HG02678 (cell line): ENCODE measurements around the gene GLTP.
"Not testable (repeated sequence)": the region's sequence is repeated elsewhere in the genome, so short reads cannot be mapped to it uniquely, and the experiment has no call there.

Experiments
- ATAC-seq: cut with Tn5 transposase; IDR thresholded peaks from one replicate; pipeline ENCODE4 v1.9.1; 2021; ENCODE audit warnings: mild to moderate bottlenecking, moderate library complexity; ENCODE audit not compliant: unreplicated experiment

The GLTP gene, protein sequence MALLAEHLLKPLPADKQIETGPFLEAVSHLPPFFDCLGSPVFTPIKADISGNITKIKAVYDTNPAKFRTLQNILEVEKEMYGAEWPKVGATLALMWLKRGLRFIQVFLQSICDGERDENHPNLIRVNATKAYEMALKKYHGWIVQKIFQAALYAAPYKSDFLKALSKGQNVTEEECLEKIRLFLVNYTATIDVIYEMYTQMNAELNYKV

DNA sequence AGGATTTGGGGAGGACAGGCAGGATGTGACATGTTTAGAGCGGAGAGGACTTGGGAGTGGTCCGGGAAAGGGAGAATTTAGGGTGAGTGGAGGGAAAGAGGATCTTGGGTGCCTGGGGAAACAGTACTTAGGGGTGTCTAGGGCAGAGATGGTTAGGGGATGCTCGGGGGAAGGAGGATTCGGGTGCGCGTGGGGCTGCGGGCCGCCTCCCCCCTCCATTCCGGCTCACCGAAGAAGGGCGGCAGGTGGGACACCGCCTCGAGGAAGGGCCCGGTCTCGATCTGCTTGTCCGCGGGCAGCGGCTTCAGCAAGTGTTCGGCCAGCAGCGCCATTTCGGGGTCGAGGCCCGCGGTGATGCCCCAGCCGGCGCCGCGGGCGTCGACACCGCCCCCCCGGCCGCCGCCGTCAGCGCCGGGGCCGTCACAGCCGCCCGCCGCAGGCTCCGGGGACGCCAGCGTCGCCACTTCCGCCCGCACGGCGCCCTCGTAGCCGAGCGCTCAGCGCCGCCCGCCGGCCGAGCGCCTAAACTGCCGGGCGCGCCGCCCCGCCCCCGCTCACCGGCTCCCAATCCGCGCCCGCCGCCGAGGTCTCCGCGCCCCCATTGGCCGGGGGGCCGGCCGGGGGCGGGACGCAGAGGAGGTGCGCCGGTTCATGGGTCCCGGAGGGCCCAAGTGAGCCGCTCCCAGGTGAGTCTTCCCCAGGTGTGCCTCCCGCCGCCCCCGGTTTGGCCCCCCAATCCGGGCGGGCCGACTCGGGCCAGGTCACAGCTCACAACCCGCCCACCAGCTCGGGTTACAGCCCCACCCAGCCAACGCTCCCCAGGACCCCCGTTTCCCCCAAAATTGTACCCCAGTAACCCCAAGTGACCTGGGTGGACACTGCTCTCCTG lies at the start of gene GLTP:
Gene GLTP (minus strand): TSS at position 499 of the 889 bp plus-strand sequence. CDS start 167 bp downstream, at position 332.
- ATAC-seq, result peak; percentile 94

- ATAC-seq, result not testable (repeated sequence)
These were observed 49.0 kb upstream of the GLTP start for GRCh38 chr12:109929326-109929725.

GRCh38 chr12:109928058-109928656 lies 47.8 kb upstream of the GLTP start:
- no peak for ATAC-seq

DNA sequence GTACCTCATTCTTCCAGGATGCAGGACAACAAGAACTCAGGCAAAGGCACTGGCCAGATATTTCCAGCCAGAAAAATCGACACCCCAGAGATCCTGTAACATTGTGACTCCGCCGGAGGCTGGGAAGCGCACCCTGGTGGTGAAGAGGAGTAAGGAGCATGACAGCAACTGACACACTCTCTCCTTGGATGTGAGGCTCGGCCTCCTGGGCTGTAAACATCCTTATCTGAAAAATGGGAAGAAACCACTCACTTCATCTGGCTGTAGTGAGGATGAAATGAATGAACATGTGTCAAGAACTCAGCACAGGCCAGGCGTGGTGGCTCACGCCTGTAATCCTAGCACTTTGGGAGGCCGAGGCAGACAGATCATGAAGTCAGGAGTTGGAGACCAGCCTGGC lies 47.3 kb upstream of the GLTP start:
- ATAC-seq, result no peak

DNA sequence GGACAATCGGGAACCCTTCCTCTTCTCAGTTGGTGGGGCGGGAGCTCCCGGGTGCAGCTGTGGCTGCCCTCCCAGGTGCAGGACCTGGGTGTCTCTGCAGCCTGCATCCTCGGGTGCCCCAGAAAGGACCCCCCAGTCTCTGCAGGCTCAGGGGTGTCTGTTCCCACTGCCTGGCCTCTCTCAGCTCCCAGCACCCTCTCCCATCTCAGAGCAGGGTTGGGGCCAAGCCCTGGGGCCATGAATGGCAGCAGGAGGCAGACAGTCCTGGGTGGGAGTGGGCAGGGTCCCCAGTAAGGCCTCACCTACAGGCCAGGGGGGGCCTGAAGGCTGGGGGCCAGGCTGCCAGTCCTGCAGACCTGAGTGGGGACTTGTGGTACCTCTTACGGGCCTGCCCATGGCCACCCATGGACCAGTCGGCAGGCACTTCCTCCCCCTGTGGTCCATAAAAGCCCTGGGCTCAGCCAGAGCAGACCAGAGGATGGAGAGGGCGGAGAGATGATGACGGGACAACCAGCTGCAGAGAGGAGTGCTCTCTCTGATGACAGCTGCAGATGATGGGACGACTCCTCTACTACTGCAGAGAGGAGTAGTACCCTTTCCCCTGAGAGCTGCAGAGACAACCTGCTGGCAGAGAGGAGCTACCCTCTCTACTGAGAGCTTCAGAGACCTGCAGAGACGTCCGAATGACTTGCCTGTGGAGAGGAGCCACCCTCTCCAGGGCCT lies 46.3 kb upstream of the GLTP start:
- no peak for ATAC-seq

DNA sequence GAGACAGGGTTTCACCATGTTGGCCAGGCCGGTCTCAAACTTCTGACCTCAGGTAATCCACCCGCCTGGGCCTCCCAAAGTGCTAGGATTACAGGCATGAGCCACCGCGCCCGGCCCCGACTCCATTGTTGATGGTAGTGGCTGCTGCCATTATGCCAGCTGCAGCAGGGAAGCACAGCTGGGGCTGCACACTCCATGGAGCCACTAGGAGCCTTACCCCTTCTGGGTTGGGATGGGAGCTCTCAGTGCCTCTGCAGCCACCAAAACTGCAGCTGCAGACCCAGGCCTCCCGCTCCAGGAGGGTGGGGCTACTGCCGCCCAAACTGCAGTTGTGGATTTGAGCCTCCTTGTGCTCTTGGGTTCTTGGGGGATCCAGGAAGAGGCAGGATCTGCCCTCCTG lies 45.7 kb upstream of the GLTP start:
- ATAC-seq, result no peak

- ATAC-seq, result no peak
These were observed 45.0 kb upstream of the GLTP start for GRCh38 chr12:109925185-109925840.

DNA sequence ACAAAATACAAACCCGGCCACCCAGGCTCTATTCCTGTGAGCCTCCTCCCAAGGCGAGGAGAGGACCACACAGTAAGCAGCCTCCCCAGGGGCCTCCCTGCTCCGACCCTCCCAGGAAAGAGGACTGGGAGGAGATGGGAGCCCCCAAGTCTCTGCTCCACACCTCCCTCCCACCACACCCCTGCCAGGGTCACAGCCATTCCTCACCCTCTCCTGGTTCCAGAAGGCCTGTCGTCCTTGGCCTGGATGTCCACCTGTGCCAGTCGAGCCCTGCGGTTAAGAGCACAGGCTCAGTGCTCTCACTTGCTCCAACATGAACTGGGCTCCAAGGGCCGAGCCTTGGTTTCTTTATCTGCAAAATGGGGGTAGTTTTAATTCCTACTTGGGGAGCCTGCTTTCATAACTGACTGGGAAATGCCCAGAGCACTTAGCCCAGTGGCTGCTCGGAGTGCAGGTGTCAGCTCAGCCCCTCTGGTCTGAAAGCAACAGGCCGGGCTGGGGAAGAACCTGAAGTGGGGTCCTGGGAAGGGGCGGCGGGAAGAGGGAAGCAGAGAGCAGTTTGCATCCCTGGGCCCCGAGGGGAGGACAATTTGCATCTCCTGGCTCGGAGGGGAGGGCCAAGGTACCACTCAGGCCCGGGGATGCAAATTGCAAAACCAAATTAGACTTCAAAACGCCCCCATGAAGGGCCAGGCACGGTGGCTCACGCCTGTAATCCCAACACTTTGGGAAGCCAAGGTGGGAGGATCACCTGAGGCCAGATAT lies 43.3 kb upstream of the GLTP start:
- ATAC-seq, result no peak

DNA sequence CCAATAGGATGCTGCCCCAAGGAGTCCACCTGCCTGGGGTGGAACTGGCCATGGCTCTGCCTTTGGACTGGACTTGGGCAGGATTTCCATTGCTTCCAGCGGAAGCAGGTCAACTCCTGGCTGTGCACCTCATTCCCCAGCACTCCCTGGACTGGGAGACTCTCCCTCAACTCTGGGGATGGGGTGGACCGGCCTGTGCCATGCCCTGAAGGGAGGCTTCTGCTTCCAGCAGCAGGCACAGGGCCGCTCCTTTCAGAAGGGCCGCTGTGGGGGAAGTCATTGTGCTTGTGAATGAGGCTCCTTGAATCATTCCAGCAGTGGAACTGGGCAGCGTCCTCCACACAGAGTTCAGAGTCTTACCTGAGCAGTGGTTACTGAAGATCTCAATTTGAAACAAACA lies 42.7 kb upstream of the GLTP start:
- no peak for ATAC-seq

DNA sequence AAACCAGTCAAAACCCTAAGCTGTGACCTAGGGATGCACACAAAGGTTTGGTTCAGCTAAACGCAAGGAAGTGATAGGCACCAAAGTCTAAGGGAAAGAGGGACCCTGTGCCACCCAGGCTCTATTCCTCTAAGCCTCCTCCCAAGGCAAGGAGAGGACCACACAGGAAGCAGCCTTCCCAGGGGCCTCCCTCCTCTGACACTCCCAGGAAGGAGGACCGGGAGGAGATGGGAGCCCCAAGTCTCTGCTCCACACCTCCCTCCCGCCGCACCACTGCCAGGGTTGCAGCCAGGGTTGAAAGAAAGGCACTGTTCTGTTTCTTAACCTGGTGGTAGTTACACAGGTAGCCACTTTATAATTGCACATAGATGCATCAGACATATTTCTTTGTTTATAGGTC lies 41.6 kb upstream of the GLTP start:
- ATAC-seq, result no peak

GRCh38 chr12:109920261-109920780 lies 40.0 kb upstream of the GLTP start:
- no peak for ATAC-seq

DNA sequence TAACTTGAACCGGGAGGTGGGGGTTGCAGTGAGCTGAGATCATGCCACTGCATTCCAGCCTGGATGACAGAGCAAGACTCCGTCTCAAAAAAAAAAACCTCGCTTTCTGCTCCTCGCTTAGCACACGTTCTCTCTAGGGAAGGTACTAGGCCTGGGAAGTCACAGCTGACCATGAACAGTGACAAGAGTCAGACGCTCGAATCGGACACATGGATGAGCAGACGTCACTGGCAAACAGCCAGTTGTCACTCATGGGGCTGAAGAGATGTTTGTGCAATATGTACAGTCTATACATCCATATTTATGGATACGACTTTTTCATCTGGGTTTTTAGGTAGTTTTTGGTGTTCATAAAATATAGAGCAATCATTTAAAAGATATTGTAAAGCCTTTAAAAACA lies 39.1 kb upstream of the GLTP start:
- no peak for ATAC-seq

DNA sequence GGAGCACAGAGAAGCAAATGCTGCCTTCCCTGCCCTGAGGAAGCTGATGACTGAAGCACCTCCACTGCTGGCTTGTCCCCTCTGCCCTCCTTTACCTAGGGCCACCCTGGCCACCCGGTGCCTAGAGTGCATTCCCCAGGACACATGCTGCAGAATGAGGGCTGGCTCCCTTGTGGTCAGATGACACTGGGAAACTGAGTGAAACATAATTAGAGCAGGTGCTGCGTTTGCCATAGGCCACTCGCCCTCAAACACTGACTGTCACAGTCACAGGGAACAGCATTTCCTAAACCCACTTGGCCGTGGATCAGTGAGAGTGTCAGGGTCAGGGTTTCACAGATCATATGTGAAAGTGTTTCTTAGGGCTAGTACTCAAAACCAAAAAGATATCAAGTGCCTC lies 35.7 kb upstream of the GLTP start:
- no peak for ATAC-seq

DNA sequence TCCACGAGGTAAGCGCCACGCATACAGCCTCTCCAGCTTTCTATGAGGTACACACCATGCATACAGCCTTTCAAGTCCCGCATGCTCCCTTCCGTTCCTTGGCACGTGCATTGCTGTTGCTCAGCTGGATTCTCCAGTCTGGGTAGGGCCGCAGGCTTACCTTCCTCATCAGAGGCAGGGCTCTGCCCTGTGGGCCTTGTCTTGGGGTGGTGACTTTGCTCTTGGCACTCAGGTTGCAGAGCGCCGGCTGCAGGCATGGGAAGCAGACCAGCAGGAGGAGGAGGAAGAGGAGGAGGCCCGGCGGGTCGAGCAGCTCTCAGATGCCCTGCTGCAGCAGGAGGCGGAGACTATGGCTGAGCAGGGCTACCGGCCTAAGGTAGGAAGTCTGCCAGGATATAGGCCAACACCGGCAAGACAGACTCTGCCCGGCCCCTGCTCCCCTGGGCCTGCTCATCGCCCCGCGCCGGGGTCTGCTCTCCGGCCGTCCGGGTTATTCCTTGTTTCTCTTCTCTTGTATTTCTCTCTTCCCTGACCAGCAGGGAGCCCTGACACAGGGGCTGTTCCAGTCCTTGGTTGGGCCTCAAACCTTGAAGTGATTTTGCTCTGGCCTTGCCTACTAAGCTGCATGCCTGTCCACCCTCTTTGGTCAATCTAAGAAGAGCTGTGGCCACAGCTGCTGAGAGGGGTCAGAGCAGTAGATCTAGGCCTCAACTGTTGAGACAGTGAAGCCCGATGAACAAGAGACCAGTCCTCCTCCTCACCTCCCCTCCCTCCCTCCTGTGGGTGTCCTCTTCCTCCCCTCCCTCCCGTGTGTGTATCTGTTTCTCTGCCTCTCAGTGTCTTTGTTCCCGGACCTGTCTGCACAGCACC lies 35.1 kb upstream of the GLTP start:
- ATAC-seq, result no peak

GRCh38 chr12:109914461-109914860 lies 34.1 kb upstream of the GLTP start:
- ATAC-seq, result no peak

GRCh38 chr12:109912855-109913321 lies 32.5 kb upstream of the GLTP start:
- ATAC-seq, result no peak

DNA sequence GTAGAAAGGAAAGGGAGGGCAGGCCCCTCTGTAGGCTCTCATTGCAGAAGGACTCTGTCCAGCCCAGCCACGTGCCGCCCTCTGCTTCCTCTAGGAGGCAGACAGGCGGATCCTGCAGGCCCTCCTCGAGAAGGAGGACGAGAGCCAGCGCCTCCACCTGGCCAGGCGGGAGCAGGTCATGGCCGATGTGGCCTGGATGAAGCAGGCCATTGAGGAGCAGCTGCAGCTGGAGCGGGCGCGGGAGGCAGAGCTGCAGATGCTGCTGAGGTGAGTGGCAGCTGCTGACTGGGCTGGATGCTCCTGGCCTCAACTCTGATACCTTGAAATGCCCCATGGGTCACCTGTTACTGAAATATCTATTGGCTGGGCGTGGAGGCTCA lies 30.6 kb upstream of the GLTP start:
- ATAC-seq, result no peak

DNA sequence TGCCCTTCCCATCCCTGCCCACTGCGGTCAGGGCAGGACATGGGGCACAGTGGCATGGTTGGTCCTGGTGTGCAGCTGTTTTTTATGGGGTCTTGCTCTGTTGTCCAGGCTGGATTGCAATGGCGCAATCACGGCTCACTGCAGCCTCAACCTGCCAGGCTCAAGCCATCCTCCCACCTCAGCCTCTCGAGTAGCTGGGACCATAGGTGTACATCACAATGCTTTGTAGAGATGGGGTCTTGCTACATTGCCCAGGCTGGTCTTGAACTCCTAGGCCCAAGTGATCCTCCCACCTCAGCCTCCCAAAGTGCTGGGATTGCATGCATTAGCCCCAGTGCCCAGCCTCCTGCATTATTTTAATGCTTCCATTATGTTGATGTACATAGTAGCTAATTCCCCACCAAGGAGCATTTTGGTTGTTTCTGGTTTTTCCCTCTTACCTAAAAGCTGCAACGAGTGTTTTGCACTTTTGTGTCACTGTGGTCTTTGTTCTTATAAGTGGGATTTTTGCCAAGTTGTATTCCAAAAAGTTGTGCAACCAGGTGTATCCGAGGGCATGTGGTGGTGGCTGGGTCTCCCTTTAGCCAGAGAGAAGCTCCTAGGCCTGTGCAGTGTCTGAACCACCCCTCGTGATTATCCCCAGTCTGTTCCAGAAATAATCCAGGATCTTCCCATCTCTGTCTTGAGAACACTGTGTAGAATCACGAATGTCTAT lies 30.1 kb upstream of the GLTP start:
- ATAC-seq, result no peak
